HG03045 (cell line): ENCODE results near the gene FILIP1L.
"Not testable (repeated sequence)": the region's sequence is repeated elsewhere in the genome, so short reads cannot be mapped to it uniquely, and the experiment has no call there.

ENCODE experiments used
- ATAC-seq: cut with Tn5 transposase; IDR thresholded peaks from one replicate; pipeline ENCODE4 v1.9.1; 2021; ENCODE audit warnings: mild to moderate bottlenecking, moderate library complexity; ENCODE audit not compliant: unreplicated experiment

Gene FILIP1L

DNA sequence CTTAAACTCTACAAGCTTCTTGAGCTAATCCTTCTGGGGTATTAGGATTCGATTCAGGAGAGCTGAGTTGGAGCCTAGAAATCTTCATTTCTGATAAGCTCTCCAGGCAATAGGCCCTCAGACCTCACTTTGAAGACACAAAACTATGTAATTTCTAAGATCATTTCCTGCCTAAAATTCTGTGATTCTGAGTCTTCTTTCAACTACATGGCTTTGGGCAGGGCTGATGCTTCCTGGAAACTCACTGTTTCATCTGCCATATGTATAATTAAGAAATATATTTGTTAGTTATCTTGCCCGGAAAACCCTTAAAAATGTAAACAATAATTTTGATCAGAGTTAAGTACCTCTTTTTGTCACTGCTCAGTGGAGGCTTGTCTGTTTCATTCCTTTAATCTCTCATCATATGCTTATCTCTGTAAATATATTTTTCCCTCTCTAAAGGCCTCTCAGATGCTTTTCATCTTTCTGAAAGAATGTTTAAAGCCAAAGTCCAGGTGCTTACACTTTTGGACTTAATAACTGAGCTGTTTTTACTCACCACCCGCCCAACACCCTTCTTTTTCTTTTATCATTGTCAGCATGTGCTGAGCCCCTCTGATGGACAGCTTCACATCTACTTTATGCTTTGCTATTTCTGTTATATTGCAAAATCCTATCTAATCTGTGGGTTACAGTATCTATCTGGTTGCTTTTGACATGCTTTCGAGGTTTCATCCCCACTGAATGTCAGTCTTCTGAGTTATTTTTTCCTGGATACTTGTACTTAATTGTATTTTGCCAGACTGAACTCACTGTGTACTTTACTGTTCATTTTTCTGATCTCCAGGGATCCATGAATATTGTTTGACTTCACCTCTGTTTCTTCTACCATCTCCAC, 38.2 kb downstream of the FILIP1L start:
- ATAC-seq = no peak

DNA sequence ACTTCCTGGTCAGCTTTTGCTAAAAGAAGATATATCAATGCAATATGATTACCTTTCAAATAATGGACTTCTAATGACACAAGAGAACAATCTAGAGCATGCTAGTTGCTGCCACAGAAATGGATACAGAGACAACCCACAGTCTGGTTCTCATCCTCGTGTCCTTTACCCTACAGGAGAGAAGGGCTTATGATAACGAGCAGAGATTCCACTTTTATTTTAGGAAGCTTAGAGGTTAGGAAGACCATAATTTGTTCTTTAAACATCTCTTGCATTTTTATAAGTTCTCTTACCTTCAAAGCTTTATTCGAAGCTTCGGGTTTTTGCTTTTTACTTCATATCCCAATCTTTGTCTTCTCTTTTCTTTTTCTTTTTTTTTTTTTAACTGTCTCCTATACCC, 39.1 kb downstream of the FILIP1L start:
- no peak for ATAC-seq

DNA sequence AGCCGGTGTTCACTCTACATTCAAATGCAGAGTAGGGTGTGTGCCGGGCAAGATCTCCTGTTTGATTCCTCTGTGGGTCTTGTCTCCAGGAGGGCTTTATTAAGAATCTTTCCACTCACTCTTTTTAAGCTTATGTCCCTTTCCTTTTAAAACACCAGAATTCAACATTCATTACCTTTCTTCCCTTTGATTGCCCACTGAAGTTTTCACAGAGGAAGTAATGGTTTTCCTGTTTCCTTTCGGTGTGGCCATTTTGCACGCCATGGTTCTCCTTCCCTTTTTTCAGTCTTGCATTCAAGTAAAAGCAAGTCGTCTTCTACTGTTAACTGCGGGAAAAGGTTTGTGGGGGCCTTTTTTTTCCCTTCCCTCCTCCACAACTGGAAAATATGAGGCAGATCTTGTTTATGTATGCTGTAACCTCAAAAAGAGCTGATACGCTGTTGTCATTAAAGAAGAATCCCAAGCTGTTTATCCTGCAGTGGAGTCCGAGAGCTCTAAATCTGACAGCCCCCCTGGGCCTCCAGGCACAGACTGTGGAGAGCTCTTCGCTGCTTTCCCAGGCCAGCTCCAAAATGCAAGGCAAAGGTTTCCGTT, 40.5 kb downstream of the FILIP1L start:
- peak; percentile 40 for ATAC-seq

- ATAC-seq = no peak
These were observed 41.1 kb downstream of the FILIP1L start for GRCh38 chr3:100073049-100073713.

GRCh38 chr3:100072326-100073048, 41.8 kb downstream of the FILIP1L start:
- ATAC-seq = peak; percentile 37

- no peak for ATAC-seq
These were observed 44.8 kb downstream of the FILIP1L start for GRCh38 chr3:100069472-100069871.

DNA sequence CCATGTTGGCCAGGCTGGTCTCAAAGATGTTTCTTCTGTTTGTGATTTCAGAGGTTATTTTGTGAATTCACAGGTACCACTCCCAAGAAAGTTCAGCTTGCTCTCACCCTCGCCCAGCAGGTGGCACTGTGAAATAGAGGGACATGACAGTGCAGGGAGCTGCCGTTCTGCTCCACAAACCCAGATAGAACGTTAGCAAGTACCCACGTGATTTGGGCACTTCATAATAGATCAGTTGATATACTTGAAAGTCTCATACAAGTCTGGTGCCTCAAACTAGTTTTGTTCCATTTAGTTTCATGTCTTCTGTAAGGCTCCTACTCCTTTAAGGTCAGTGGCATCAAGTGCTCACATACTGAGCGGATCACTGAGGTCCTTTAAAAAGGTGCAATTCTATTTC, 45.5 kb downstream of the FILIP1L start:
- peak; percentile 60 for ATAC-seq

GRCh38 chr3:100067589-100067988, 46.7 kb downstream of the FILIP1L start:
- ATAC-seq = no peak

DNA sequence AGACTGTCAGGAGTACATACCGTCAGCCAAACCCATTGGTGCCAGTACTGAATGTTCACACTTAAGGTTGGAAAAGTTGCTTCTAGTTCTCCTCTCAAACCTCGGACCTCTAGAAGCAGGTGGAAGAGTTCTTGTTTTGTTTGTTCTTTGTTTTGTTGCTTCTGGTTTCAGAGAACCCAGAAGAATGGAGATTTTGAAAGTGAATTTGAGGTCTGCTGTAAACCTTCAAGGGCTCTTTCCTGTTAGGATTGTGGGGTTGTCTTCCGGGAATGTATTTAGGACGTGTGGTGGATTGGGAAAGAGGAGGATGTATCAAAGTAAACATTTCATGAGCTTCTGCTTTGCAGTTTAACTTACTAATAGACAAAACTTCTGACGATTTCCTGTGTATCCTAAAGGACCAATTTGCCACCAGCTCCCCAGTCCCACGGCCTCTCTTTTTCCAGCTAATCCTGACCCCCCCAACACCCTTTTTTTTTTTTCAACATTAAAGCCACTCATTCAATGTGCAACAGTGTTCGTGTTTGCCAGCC, 50.3 kb downstream of the FILIP1L start:
- no peak for ATAC-seq

GRCh38 chr3:100062665-100063064, 51.6 kb downstream of the FILIP1L start:
- ATAC-seq = no peak

GRCh38 chr3:100060685-100061484, 53.4 kb downstream of the FILIP1L start:
- no peak for ATAC-seq

GRCh38 chr3:100059472-100059871, 54.8 kb downstream of the FILIP1L start:
- no peak for ATAC-seq

DNA sequence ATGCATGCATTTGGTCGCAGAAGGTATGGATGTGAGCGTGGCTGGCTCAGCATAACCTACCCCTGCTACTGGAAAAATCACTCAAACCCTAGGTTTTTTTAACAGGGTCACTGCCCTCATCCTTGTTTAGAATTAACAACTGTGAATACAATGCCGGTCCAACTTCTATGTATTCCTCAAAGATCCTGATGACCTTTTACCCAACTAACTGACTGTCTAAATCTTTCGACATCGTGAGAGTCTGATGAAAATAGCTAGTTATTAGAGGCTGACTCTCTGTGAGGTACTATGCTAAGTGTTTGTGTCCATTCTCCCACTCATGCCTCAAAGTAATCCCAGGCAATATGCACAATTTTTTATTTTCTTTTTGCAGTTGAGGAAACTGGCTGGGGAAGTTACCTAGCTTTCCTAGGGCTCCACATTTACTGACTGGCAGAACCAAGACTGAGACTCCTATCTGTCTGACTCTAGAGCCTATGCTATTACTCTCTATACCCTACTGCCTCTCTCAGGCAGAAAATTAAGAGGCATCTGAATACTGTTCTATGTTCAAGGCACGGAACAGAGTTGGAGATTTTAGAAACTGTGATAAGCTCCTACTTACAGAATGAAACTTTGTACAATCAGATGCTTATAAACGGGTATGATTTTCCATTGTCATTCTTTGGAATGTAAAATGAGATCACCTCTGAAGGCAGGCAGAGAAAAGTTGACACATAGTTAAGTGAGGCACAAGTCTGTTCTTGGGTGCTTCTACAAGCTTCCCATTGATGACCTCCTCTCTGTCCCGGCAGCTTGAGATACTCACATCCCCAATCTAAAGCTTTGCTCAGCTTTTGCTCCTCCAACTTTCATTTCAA, 56.4 kb downstream of the FILIP1L start:
- no peak for ATAC-seq

DNA sequence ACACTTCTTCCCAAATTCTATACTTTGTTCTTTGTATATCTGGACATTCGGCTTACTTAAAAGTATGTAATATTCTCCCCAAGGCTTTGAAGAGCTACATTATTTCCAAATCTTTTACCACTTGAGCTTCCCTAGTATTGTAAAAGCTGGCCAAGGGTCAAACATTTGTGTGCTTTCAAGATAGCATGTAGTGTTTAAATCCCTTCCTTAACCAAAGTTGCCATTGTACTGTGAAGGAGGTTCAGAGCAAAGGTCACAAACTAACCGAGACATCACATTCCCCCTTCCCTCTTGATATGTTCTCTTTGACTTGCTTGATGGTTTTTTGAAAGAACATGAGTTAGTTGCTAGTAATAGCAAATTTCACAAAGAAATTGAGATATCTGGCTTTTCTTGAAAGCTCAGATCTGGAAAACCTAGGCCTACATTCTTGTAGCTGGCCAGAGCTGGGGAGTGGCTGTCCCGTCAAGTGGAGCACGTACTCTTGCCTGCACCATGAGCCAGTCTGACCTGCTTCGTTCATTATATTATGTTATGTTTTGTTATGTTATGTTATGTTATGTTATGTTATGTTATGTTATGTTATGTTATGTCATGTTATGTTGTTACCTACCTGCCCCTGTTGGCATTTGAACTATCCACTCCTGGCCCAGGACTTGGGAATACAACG, 60.2 kb downstream of the FILIP1L start:
- no peak for ATAC-seq

DNA sequence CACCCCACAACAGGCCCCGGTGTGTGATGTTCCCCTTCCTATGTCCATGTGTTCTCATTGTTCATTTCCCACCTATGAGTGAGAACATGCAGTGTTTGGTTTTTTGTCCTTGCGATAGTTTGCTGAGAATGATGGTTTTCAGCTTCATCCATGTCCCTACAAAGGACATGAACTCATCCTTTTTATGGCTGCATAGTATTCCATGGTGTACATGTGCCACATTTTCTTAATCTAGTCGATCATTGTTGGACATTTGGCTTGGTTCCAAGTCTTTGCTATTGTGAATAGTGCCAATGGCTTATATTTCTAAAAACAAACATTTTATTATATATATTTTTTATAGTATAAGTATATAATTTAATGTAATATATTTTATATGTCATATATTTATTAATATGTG, 62.8 kb downstream of the FILIP1L start:
- not testable (repeated sequence) for ATAC-seq

GRCh38 chr3:100048248-100048647, 66.1 kb downstream of the FILIP1L start:
- ATAC-seq = peak; percentile 1

DNA sequence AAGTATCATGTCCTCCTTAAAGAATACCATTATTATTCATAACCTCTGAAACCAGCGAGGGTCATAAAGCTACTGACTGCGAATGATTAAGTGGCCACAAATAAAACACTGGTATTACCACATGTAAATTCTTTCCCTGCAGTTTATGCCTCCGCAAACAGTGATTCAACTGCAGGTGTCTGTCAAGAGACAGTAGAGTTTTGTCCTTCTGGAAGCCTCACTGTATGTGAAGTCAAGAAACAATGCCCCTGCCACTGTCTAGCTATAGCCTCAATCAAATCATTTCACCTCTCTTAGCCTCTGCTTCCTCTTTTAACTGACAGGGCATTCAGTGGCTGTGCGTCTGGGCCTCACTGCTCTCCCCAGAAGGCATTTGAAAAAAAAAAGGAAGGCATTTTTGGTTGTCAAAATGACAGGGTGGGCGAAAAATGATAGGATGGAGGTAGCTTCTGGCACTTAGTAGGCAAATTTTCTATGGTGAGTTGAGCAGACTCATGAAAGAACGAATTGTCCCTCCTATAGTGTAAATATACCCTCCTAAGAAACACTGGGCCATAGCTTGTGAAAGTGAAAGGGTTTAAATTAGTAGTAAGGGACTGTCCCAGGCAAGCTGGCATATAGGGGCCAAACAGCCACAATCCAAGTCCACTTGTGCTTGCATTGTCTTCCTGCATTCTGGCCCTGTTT, 66.7 kb downstream of the FILIP1L start:
- ATAC-seq = peak; percentile 85

GRCh38 chr3:100046986-100047385, 67.3 kb downstream of the FILIP1L start:
- ATAC-seq = no peak
